LHCN-M2 (cell line): Measurements from ENCODE around the gene TRMT1. TPM values are rescaled to one million over a fixed set of nuclear protein-coding genes. Genes with fewer than 3 reads are reported as not detected.

Source experiments
- DNase-seq: peaks from one replicate; pipeline ENCODE4 v3.0.0-alpha.2; 2012; ENCODE audit warnings: low read depth
- total RNA-seq: library from RNA; depleted of rRNA; stranded (reverse); fragments of >200 nt; gene quantifications from 2 replicates; pipeline ENCODE4 v1.2.3, GENCODE V29; 2014; rRNA removed

Gene TRMT1
- total RNA-seq, 1 experiment from 2014 or later, result 39.6 TPM

DNA sequence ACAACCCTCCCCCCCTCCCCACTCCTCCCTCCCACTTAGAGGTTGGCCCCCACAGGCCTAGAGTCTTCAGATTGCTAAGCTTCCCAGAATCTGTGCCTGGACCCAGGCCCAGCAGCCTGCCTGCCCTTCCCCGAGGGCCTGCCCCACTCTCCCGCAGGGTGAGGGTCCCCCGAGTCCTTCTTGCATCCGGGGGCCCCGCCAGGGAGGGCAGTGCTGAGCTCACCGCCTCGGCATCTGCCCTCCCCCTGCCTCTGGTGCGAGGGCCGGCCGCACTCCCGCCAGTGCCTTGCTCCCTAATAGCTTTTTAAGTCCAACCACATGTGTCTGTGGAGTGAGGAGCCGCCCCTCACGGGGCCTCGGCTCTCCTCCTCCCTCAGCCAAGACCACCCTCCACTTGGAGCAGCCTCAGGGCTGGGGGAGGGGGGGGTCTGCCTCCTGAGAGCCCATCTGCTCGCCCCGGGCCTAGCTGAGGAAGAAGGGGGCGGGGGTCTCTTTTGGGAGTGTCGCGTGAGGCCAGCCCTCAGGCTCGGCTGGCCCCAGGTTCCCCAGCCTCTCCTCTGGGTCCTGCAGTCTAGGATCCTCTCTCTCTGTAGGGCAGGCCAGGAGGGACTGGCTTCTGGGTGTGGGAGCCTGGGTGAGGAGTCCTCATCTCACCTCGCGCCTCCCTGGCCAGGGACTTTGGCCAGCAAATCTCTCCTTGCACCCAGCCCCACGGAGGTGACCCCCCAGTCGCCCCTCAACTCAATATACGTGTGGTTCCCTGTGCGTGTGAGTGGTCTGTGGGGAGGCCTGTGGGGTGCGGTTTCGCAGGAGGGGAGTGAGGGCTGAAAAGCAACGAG is 61.1 kb downstream of the TRMT1 start:
- peak; percentile 64 for DNase-seq

Other genes starting within 250 kb of the TRMT1 start
- gene DNASE2, start 235.3 kb downstream of the TRMT1 start, total RNA-seq, result 17.2 and 18.9 TPM in 2 replicates
- not detected in 2 replicates for gene KLF1, start 229.5 kb downstream of the TRMT1 start, total RNA-seq
- gene GCDH, start 225.6 kb downstream of the TRMT1 start, total RNA-seq, result 24.6 and 31.9 TPM in 2 replicates
- gene SYCE2, start 197.4 kb downstream of the TRMT1 start, total RNA-seq, result 0.17 TPM in 1 of 2 replicates, not detected in the other
- gene FARSA, start 183.0 kb downstream of the TRMT1 start, total RNA-seq, result 64.0 and 77.4 TPM in 2 replicates
- 1,263 and 1,378 TPM in 2 replicates for gene CALR, start 178.1 kb downstream of the TRMT1 start, total RNA-seq
- 158 and 176 TPM in 2 replicates for gene RAD23A, start 170.9 kb downstream of the TRMT1 start, total RNA-seq
- gene GADD45GIP1, start 159.5 kb downstream of the TRMT1 start, total RNA-seq, result 59.3 and 71.9 TPM in 2 replicates
- 0.06 TPM in 1 of 2 replicates, not detected in the other for gene DAND5, start 147.2 kb downstream of the TRMT1 start, total RNA-seq
- 9.2 and 13.9 TPM in 2 replicates for gene NFIX, start 121.3 kb downstream of the TRMT1 start, total RNA-seq
- not detected in 2 replicates for gene LYL1, start 13.9 kb downstream of the TRMT1 start, total RNA-seq
- gene NACC1, start 1.5 kb upstream of the TRMT1 start, total RNA-seq, result 84.1 and 86.1 TPM in 2 replicates
- 76.4 and 78.6 TPM in 2 replicates for gene STX10, start 33.6 kb upstream of the TRMT1 start, total RNA-seq
- gene IER2, start 33.7 kb upstream of the TRMT1 start, total RNA-seq, result 13.6 and 14.7 TPM in 2 replicates